Endothelial cell of umbilical vein (primary cell): ENCODE results near the gene MAP3K21.

Source experiments
- EZH2 ChIP-seq: IDR thresholded peaks from 2 replicates; pipeline ENCODE4 v1.6.1; 2012; ENCODE audit warnings: borderline replicate concordance, low read depth, mild to moderate bottlenecking, moderate library complexity, low read length, inconsistent platforms; ENCODE audit not compliant: severe bottlenecking
- FOS ChIP-seq: IDR thresholded peaks from 2 replicates; pipeline ENCODE4 v1.6.1; 2011; ENCODE audit warnings: mild to moderate bottlenecking, low read length, moderate library complexity, borderline replicate concordance; ENCODE audit not compliant: insufficient read depth
- GATA2 ChIP-seq: IDR thresholded peaks from 2 replicates; pipeline ENCODE4 v1.7.0; 2011; ENCODE audit warnings: low read depth, mild to moderate bottlenecking, moderate library complexity, mixed read lengths, low read length; ENCODE audit not compliant: insufficient read length, insufficient read depth
- JUN ChIP-seq: IDR thresholded peaks from 2 replicates; pipeline ENCODE4 v1.6.1; 2011; ENCODE audit warnings: borderline replicate concordance, low read depth; ENCODE audit not compliant: insufficient read length, insufficient read depth
- MAX ChIP-seq: IDR thresholded peaks from 2 replicates; pipeline ENCODE4 v1.6.1; 2011; ENCODE audit not compliant: insufficient read depth, insufficient read length
- MYC ChIP-seq: IDR thresholded peaks from one replicate; pipeline ENCODE4 v1.6.1; 2011; ENCODE audit warnings: mild to moderate bottlenecking, low read depth, low read length
- POLR2A ChIP-seq: IDR thresholded peaks from 2 replicates; pipeline ENCODE4 v1.6.1; 2012; ENCODE audit warnings: low read depth, mild to moderate bottlenecking, control low read depth, low read length
- POLR2AphosphoS5 ChIP-seq: IDR thresholded peaks from 2 replicates; pipeline ENCODE4 v1.6.1; 2012; ENCODE audit warnings: low read depth, mild to moderate bottlenecking, control low read depth, low read length, moderate library complexity; ENCODE audit not compliant: insufficient read depth
- TF ChIP-seq, protein P1 (sequence below), 2 donors: IDR thresholded peaks; 1 replicate in 1 of 2; 2 replicates in 1 of 2; pipeline ENCODE4 v1.5.1; 2011; ENCODE audit warnings: low read length in 2 of 2, mild to moderate bottlenecking in 2 of 2, moderate library complexity in 2 of 2, control low read depth in 1 of 2, inconsistent platforms in 1 of 2, low read depth in 1 of 2; ENCODE audit not compliant: insufficient read depth in 1 of 2; ENCODE audit errors: extremely low read depth in 1 of 2

- no peak for TF ChIP-seq EZH2
- TF ChIP-seq POLR2AphosphoS5 = no peak
- TF ChIP-seq, protein P1, sequence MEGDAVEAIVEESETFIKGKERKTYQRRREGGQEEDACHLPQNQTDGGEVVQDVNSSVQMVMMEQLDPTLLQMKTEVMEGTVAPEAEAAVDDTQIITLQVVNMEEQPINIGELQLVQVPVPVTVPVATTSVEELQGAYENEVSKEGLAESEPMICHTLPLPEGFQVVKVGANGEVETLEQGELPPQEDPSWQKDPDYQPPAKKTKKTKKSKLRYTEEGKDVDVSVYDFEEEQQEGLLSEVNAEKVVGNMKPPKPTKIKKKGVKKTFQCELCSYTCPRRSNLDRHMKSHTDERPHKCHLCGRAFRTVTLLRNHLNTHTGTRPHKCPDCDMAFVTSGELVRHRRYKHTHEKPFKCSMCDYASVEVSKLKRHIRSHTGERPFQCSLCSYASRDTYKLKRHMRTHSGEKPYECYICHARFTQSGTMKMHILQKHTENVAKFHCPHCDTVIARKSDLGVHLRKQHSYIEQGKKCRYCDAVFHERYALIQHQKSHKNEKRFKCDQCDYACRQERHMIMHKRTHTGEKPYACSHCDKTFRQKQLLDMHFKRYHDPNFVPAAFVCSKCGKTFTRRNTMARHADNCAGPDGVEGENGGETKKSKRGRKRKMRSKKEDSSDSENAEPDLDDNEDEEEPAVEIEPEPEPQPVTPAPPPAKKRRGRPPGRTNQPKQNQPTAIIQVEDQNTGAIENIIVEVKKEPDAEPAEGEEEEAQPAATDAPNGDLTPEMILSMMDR (IDR thresholded peaks at IDR 0.05; ENCODE audit: extremely low read depth in 1 of 2, insufficient read depth in 1 of 2, low read depth in 1 of 2, low read length in 2 of 2) = no peak
- TF ChIP-seq MYC = no peak
- no peak for TF ChIP-seq FOS
- TF ChIP-seq POLR2A = no peak
- TF ChIP-seq MAX = no peak
- no peak for TF ChIP-seq JUN
- TF ChIP-seq GATA2 = no peak
Measured at GRCh38 chr1:233293556-233294446, 33.7 kb upstream of the MAP3K21 start.
